Hepatocyte (in vitro differentiated cells): Measurements from ENCODE around the gene DCST2. TPM values are rescaled to one million over a fixed set of nuclear protein-coding genes. Genes with fewer than 3 reads are reported as not detected.
A peak's percentile ranks its signal among the peaks of the same experiment; 100 is the strongest.

Source experiments
- DNase-seq: peaks from one replicate; pipeline ENCODE4 v3.0.0-alpha.2; 2016; ENCODE audit warnings: low spot score
- H2AFZ ChIP-seq: fragments of 200-600 bp; sonication (generic); 2 replicates; pipeline ENCODE4 v1.6.0; 2016; ENCODE audit warnings: antibody characterized with exemption, mild to moderate bottlenecking
- H3K27ac ChIP-seq: fragments of 200-600 bp; sonication (generic); 2 replicates; pipeline ENCODE4 v1.5.1; 2016; ENCODE audit warnings: mild to moderate bottlenecking
- H3K27me3 ChIP-seq: fragments of 200-600 bp; sonication (generic); 2 replicates; pipeline ENCODE4 v1.6.1; 2016
- H3K36me3 ChIP-seq: fragments of 200-600 bp; sonication (generic); replicated peaks from 2 replicates; pipeline ENCODE4 v1.5.1; 2016; ENCODE audit warnings: low read depth; ENCODE audit not compliant: insufficient read depth
- H3K4me1 ChIP-seq: fragments of 200-600 bp; sonication (generic); 2 replicates; pipeline ENCODE4 v1.5.1; 2016; ENCODE audit warnings: mild to moderate bottlenecking, moderate library complexity; ENCODE audit not compliant: insufficient read depth
- H3K4me2 ChIP-seq: fragments of 200-600 bp; sonication (generic); 2 replicates; pipeline ENCODE4 v1.6.0; 2016
- H3K4me3 ChIP-seq: fragments of 200-600 bp; sonication (generic); 2 replicates; pipeline ENCODE4 v1.5.1; 2016; ENCODE audit warnings: mild to moderate bottlenecking
- H3K79me2 ChIP-seq: fragments of 200-600 bp; sonication (generic); 2 replicates; pipeline ENCODE4 v1.6.0; 2017; ENCODE audit warnings: mild to moderate bottlenecking
- H3K9me2 ChIP-seq: fragments of 200-600 bp; sonication (generic); replicated peaks from 2 replicates; pipeline ENCODE4 v1.6.0; 2017; ENCODE audit warnings: mild to moderate bottlenecking; ENCODE audit not compliant: insufficient read depth
- H3K9me3 ChIP-seq: fragments of 200-600 bp; sonication (generic); 2 replicates; pipeline ENCODE4 v1.5.1; 2016; ENCODE audit warnings: low read depth, mild to moderate bottlenecking
- H4K20me1 ChIP-seq: fragments of 200-600 bp; sonication (generic); 2 replicates; pipeline ENCODE4 v1.6.0; 2016; ENCODE audit warnings: mild to moderate bottlenecking; ENCODE audit not compliant: insufficient read depth, poor library complexity, severe bottlenecking
- CTCF ChIP-seq: fragments of 200-600 bp; sonication (generic); IDR thresholded peaks from 2 replicates; pipeline ENCODE4 v1.5.1; 2016; ENCODE audit warnings: antibody characterized with exemption, mild to moderate bottlenecking; ENCODE audit not compliant: poor library complexity
- EZH2 ChIP-seq: fragments of 200-600 bp; sonication (generic); IDR thresholded peaks from 2 replicates; pipeline ENCODE4 v1.6.1; 2016; ENCODE audit warnings: antibody characterized with exemption, mild to moderate bottlenecking, borderline replicate concordance
- EZH2phosphoT487 ChIP-seq: fragments of 200-600 bp; sonication (generic); IDR thresholded peaks from one replicate; pipeline ENCODE4 v1.6.1; 2018; ENCODE audit warnings: antibody characterized with exemption, mild to moderate bottlenecking, low read depth, moderate library complexity; ENCODE audit not compliant: unreplicated experiment, severe bottlenecking
- WGBS: methylation state at CpG from one replicate; pipeline ENCODE4 v1.1.6; 2016; ENCODE audit warnings: low lambda C conversion rate; ENCODE audit errors: missing lambda C conversion rate; 5-methylcytosine and 5-hydroxymethylcytosine counted together
- polyA plus RNA-seq: library from polyadenylated mRNA; unstranded; fragments of >200 nt; fragmentation: Nextera tagmentation; extraction: Ambion mirVana; gene quantifications from 2 replicates; pipeline ENCODE4 v1.2.1, GENCODE V29; 2016
- total RNA-seq: library from RNA; depleted of rRNA; stranded (reverse); fragments of >200 nt; gene quantifications from 2 replicates; pipeline ENCODE4 v1.2.3, GENCODE V29; 2014

Gene DCST2
- total and polyA plus RNA-seq, 2 experiments from 2014 or later = 0.47 to 1.6 TPM

- H3K9me2 ChIP-seq = no peaks in the 10 kb centered on the region
- no peaks in the 10 kb centered on the region for H3K36me3 ChIP-seq
- no peaks in the 10 kb centered on the region for H3K27me3 ChIP-seq
- TF ChIP-seq EZH2 = no peak
- TF ChIP-seq CTCF = no peak
- TF ChIP-seq EZH2phosphoT487 = no peak
- H3K4me2 ChIP-seq = peak overlapping the region; percentile 93
- peaks cover 28% of the 10 kb centered on the region for H3K79me2 ChIP-seq
- no peak for DNase-seq
- WGBS = 54% methylated on average over 5 of the region's 5 CpGs
- H4K20me1 ChIP-seq = peaks cover 3% of the 10 kb centered on the region
- H3K4me3 ChIP-seq = peak overlapping the region; percentile 77
- no peaks in the 10 kb centered on the region for H3K9me3 ChIP-seq
- peaks cover 18% of the 10 kb centered on the region for H3K4me1 ChIP-seq
- H2AFZ ChIP-seq = no peak overlapping the region
- peak overlapping the region; percentile 97 for H3K27ac ChIP-seq
These were observed 31.4 kb upstream of the DCST2 start for GRCh38 chr1:155064832-155065429.

GRCh38 chr1:155064111-155064831, 30.7 kb upstream of the DCST2 start:
- TF ChIP-seq EZH2phosphoT487 (no peak), CTCF (no peak), EZH2 (no peak)
- peak; percentile 81 for DNase-seq
- no peaks in the 10 kb centered on the region for H3K36me3 ChIP-seq
- WGBS = 3% methylated on average over 13 of the region's 14 CpGs
- no peaks in the 10 kb centered on the region for H3K9me2 ChIP-seq
- peaks cover 28% of the 10 kb centered on the region for H3K79me2 ChIP-seq
- peak overlapping the region; percentile 77 for H3K4me3 ChIP-seq
- H2AFZ ChIP-seq = peak overlapping the region; percentile 50
- H4K20me1 ChIP-seq = peaks cover 3% of the 10 kb centered on the region
- H3K4me2 ChIP-seq = peak overlapping the region; percentile 93
- peaks cover 15% of the 10 kb centered on the region for H3K4me1 ChIP-seq
- no peaks in the 10 kb centered on the region for H3K9me3 ChIP-seq
- H3K27ac ChIP-seq = peak overlapping the region; percentile 97
- H3K27me3 ChIP-seq = no peaks in the 10 kb centered on the region

- DNase-seq = peak; percentile 94
- H3K36me3 ChIP-seq = no peaks in the 10 kb centered on the region
- under 1% methylated on average over 42 of the region's 57 CpGs for WGBS
- no peak for TF ChIP-seq EZH2phosphoT487
- TF ChIP-seq CTCF = no peak
- no peak for TF ChIP-seq EZH2
- no peaks in the 10 kb centered on the region for H3K9me3 ChIP-seq
- H2AFZ ChIP-seq = peak within 1 kb of the TSS; percentile 50
- no peaks in the 10 kb centered on the region for H3K27me3 ChIP-seq
- no peaks in the 10 kb centered on the region for H3K9me2 ChIP-seq
- H3K4me3 ChIP-seq = peak within 1 kb of the TSS; percentile 77
- peaks cover 3% of the 10 kb centered on the region for H4K20me1 ChIP-seq
- H3K4me2 ChIP-seq = peak within 1 kb of the TSS; percentile 93
- peaks cover 28% of the 10 kb centered on the region for H3K79me2 ChIP-seq
- peak within 1 kb of the TSS; percentile 97 for H3K27ac ChIP-seq
- H3K4me1 ChIP-seq = peaks cover 15% of the 10 kb centered on the region
These were observed 30.0 kb upstream of the DCST2 start, which contains the start of gene EFNA4 for GRCh38 chr1:155063550-155064110. EFNA4 (plus strand) TSS chr1:155063740; CDS start chr1:155063824, 84 bp downstream.
